Coronary artery (tissue), 2 donors: ENCODE data around the gene LSAMP.

Source experiments
- DNase-seq: peaks from one replicate; pipeline ENCODE4 v3.0.0-alpha.2; 2017; ENCODE audit warnings: low spot score
- H3K27ac ChIP-seq, 2 donors: fragments of 200-600 bp; sonication (generic); one replicate each; pipeline ENCODE4 v1.5.1; 2016 to 2019
- H3K4me3 ChIP-seq: fragments of 200-600 bp; sonication (generic); 2 replicates; pipeline ENCODE4 v1.5.1; 2016; ENCODE audit warnings: mild to moderate bottlenecking, moderate library complexity
- CTCF ChIP-seq: fragments of 200-600 bp; sonication (generic); IDR thresholded peaks from one replicate; pipeline ENCODE4 v1.5.1; 2019; ENCODE audit warnings: antibody characterized with exemption

Gene LSAMP

GRCh38 chr3:116300226-116300625, 145.1 kb downstream of the LSAMP start:
- TF ChIP-seq CTCF: no peak
- DNase-seq: no peak
- H3K27ac ChIP-seq: no peak overlapping the region
- H3K4me3 ChIP-seq: no peak overlapping the region

- Histone ChIP-seq H3K4me3 (no peak overlapping the region), H3K27ac (no peak overlapping the region)
- DNase-seq: no peak
- TF ChIP-seq CTCF: no peak
Observed at GRCh38 chr3:116299646-116300081, 145.6 kb downstream of the LSAMP start.

GRCh38 chr3:116298151-116298550, 147.1 kb downstream of the LSAMP start:
- no peak for TF ChIP-seq CTCF
- DNase-seq: no peak
- Histone ChIP-seq H3K27ac (no peak overlapping the region), H3K4me3 (no peak overlapping the region)

- TF ChIP-seq CTCF: no peak
- Histone ChIP-seq H3K4me3 (no peak overlapping the region), H3K27ac (no peak overlapping the region)
- no peak for DNase-seq
Observed at GRCh38 chr3:116291141-116291540, 154.1 kb downstream of the LSAMP start.

GRCh38 chr3:116288485-116288884, 156.8 kb downstream of the LSAMP start:
- no peak for DNase-seq
- Histone ChIP-seq H3K4me3 (no peak overlapping the region), H3K27ac (no peak overlapping the region)
- TF ChIP-seq CTCF: no peak

GRCh38 chr3:116285781-116286421, 159.4 kb downstream of the LSAMP start:
- TF ChIP-seq CTCF: no peak
- DNase-seq: no peak
- Histone ChIP-seq H3K27ac (no peak overlapping the region), H3K4me3 (no peak overlapping the region)

GRCh38 chr3:116281313-116282143, 163.8 kb downstream of the LSAMP start:
- no peak for DNase-seq
- Histone ChIP-seq H3K4me3 (no peak overlapping the region), H3K27ac (no peak overlapping the region)
- no peak for TF ChIP-seq CTCF
